ENCODE measurements around the gene ARHGEF25.
"Not testable (repeated sequence)": the region's sequence is repeated elsewhere in the genome, so short reads cannot be mapped to it uniquely, and the experiment has no call there.

ARHGEF25 gene

GRCh38 chr12:57611108-57611826, at the start of gene ARHGEF25:
ARHGEF25 (plus strand) TSS chr12:57611435; CDS start chr12:57611895, 460 bp downstream.
- no peak within 1 kb of the TSS for H3K9ac ChIP-seq (ENCODE audit: low read depth, low read length)
- no peak within 1 kb of the TSS for H3K27ac ChIP-seq (ENCODE audit: low read depth, low read length)
- H3K36me3 ChIP-seq (ENCODE audit: control insufficient read depth, insufficient read depth, low read length): peaks cover 22% of the 10 kb centered on the region
- peaks cover 14% of the 10 kb centered on the region for H3K4me1 ChIP-seq (ENCODE audit: control insufficient read depth, insufficient read depth, low read length)
- H3K9me3 ChIP-seq (ENCODE audit: control insufficient read depth, insufficient read depth, low read length): no peaks in the 10 kb centered on the region
- H3K4me3 ChIP-seq (ENCODE audit: low read depth, low read length): peak within 1 kb of the TSS; percentile 78
- peaks cover 55% of the 10 kb centered on the region for H3K27me3 ChIP-seq (ENCODE audit: control insufficient read depth, insufficient read depth, low read length)

- Histone ChIP-seq H3K9ac (ENCODE audit: low read depth, low read length) (no peak overlapping the region), H3K4me1 (ENCODE audit: control insufficient read depth, insufficient read depth, low read length) (no peaks in the 10 kb centered on the region), H3K27ac (ENCODE audit: low read depth, low read length) (no peak overlapping the region), H3K27me3 (ENCODE audit: control insufficient read depth, insufficient read depth, low read length) (no peaks in the 10 kb centered on the region), H3K36me3 (ENCODE audit: control insufficient read depth, insufficient read depth, low read length) (peaks cover 22% of the 10 kb centered on the region), H3K4me3 (ENCODE audit: low read depth, low read length) (no peak overlapping the region), H3K9me3 (ENCODE audit: control insufficient read depth, insufficient read depth, low read length) (no peaks in the 10 kb centered on the region)
Measured at GRCh38 chr12:57563358-57563757, 47.9 kb upstream of the ARHGEF25 start.

GRCh38 chr12:57564178-57564740, 47.0 kb upstream of the ARHGEF25 start:
- Histone ChIP-seq H3K27me3 (ENCODE audit: control insufficient read depth, insufficient read depth, low read length) (no peaks in the 10 kb centered on the region), H3K4me1 (ENCODE audit: control insufficient read depth, insufficient read depth, low read length) (no peaks in the 10 kb centered on the region), H3K4me3 (ENCODE audit: low read depth, low read length) (no peak overlapping the region), H3K36me3 (ENCODE audit: control insufficient read depth, insufficient read depth, low read length) (peaks cover 31% of the 10 kb centered on the region), H3K27ac (ENCODE audit: low read depth, low read length) (no peak overlapping the region), H3K9me3 (ENCODE audit: control insufficient read depth, insufficient read depth, low read length) (no peaks in the 10 kb centered on the region), H3K9ac (ENCODE audit: low read depth, low read length) (no peak overlapping the region)

- peaks cover 60% of the 10 kb centered on the region for H3K36me3 ChIP-seq (ENCODE audit: control insufficient read depth, insufficient read depth, low read length)
- H3K9ac ChIP-seq (ENCODE audit: low read depth, low read length): no peak overlapping the region
- H3K27ac ChIP-seq (ENCODE audit: low read depth, low read length): no peak overlapping the region
- H3K9me3 ChIP-seq (ENCODE audit: control insufficient read depth, insufficient read depth, low read length): no peaks in the 10 kb centered on the region
- H3K4me1 ChIP-seq (ENCODE audit: control insufficient read depth, insufficient read depth, low read length): no peaks in the 10 kb centered on the region
- no peak overlapping the region for H3K4me3 ChIP-seq (ENCODE audit: low read depth, low read length)
- no peaks in the 10 kb centered on the region for H3K27me3 ChIP-seq (ENCODE audit: control insufficient read depth, insufficient read depth, low read length)
Measured at GRCh38 chr12:57568838-57569237, 42.4 kb upstream of the ARHGEF25 start.

GRCh38 chr12:57569858-57570257, 41.4 kb upstream of the ARHGEF25 start:
- Histone ChIP-seq H3K27ac (ENCODE audit: low read depth, low read length) (no peak overlapping the region), H3K36me3 (ENCODE audit: control insufficient read depth, insufficient read depth, low read length) (peaks cover 54% of the 10 kb centered on the region), H3K27me3 (ENCODE audit: control insufficient read depth, insufficient read depth, low read length) (no peaks in the 10 kb centered on the region), H3K4me1 (ENCODE audit: control insufficient read depth, insufficient read depth, low read length) (no peaks in the 10 kb centered on the region), H3K9ac (ENCODE audit: low read depth, low read length) (no peak overlapping the region), H3K9me3 (ENCODE audit: control insufficient read depth, insufficient read depth, low read length) (no peaks in the 10 kb centered on the region), H3K4me3 (ENCODE audit: low read depth, low read length) (no peak overlapping the region)

DNA sequence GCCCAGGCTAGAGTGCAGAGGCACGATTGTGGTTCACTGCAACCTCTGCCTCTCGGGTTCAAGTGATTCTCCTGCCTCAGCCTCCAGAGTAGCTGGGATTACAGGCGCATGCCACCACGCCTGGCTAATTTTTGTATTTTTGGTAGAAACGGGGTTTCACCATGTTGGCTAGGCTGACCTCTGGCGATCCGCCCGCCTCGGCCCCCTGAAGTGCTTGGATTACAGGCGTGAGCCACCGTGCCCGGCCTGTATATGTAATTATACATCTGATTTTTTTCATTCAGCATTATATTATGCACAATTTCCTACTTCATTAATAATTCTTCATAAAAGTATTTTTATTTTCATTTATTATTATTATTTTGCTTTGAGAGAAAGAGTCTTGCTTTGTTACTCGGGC, 40.8 kb upstream of the ARHGEF25 start:
- not testable (repeated sequence) for H3K4me3 ChIP-seq (ENCODE audit: low read depth, low read length); H3K4me1 ChIP-seq (ENCODE audit: control insufficient read depth, insufficient read depth, low read length); H3K9ac ChIP-seq (ENCODE audit: low read depth, low read length); H3K9me3 ChIP-seq (ENCODE audit: control insufficient read depth, insufficient read depth, low read length); H3K27ac ChIP-seq (ENCODE audit: low read depth, low read length); H3K27me3 ChIP-seq (ENCODE audit: control insufficient read depth, insufficient read depth, low read length)
- peaks cover 59% of the 10 kb centered on the region for H3K36me3 ChIP-seq (ENCODE audit: control insufficient read depth, insufficient read depth, low read length)

GRCh38 chr12:57571926-57572762, 39.1 kb upstream of the ARHGEF25 start:
- Histone ChIP-seq H3K4me1 (ENCODE audit: control insufficient read depth, insufficient read depth, low read length) (no peaks in the 10 kb centered on the region), H3K4me3 (ENCODE audit: low read depth, low read length) (no peak overlapping the region), H3K9ac (ENCODE audit: low read depth, low read length) (no peak overlapping the region), H3K36me3 (ENCODE audit: control insufficient read depth, insufficient read depth, low read length) (peaks cover 76% of the 10 kb centered on the region), H3K27me3 (ENCODE audit: control insufficient read depth, insufficient read depth, low read length) (no peaks in the 10 kb centered on the region), H3K27ac (ENCODE audit: low read depth, low read length) (no peak overlapping the region), H3K9me3 (ENCODE audit: control insufficient read depth, insufficient read depth, low read length) (no peaks in the 10 kb centered on the region)

- Histone ChIP-seq H3K36me3 (ENCODE audit: control insufficient read depth, insufficient read depth, low read length) (peaks cover 86% of the 10 kb centered on the region), H3K4me1 (ENCODE audit: control insufficient read depth, insufficient read depth, low read length) (no peaks in the 10 kb centered on the region), H3K4me3 (ENCODE audit: low read depth, low read length) (no peak overlapping the region), H3K9ac (ENCODE audit: low read depth, low read length) (no peak overlapping the region), H3K27ac (ENCODE audit: low read depth, low read length) (no peak overlapping the region), H3K27me3 (ENCODE audit: control insufficient read depth, insufficient read depth, low read length) (no peaks in the 10 kb centered on the region), H3K9me3 (ENCODE audit: control insufficient read depth, insufficient read depth, low read length) (no peaks in the 10 kb centered on the region)
Measured at GRCh38 chr12:57574795-57575194, 36.4 kb upstream of the ARHGEF25 start.

GRCh38 chr12:57575771-57576612, 35.2 kb upstream of the ARHGEF25 start:
- Histone ChIP-seq H3K36me3 (ENCODE audit: control insufficient read depth, insufficient read depth, low read length) (peaks cover 87% of the 10 kb centered on the region), H3K4me3 (ENCODE audit: low read depth, low read length) (no peak overlapping the region), H3K27ac (ENCODE audit: low read depth, low read length) (no peak overlapping the region), H3K27me3 (ENCODE audit: control insufficient read depth, insufficient read depth, low read length) (no peaks in the 10 kb centered on the region), H3K9me3 (ENCODE audit: control insufficient read depth, insufficient read depth, low read length) (no peaks in the 10 kb centered on the region), H3K9ac (ENCODE audit: low read depth, low read length) (no peak overlapping the region), H3K4me1 (ENCODE audit: control insufficient read depth, insufficient read depth, low read length) (no peaks in the 10 kb centered on the region)

DNA sequence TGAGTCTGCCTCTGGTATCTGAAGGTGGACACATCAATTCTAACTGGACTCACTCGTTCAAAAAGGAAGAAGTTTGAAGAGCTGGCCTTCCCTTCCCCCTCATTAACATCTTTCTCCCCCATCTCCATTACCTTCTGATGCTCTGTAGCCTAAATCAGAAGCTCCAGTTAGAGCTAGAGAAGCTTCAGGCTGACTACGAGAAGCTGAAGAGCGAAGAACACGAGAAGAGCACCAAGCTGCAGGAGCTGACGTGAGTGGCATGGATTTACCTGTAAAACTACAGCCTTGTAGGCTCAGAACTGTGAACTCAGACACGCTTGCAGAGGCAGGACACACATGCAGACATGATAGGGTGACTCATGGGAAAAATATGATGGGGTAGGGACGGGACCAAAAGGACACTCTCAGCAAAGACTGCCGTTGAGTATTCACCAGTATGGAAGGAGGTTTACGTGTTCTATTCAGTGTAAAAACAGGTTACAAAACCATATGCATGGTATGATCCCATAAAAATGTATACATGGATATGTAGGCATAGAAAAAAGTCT, 34.5 kb upstream of the ARHGEF25 start:
- Histone ChIP-seq H3K27me3 (ENCODE audit: control insufficient read depth, insufficient read depth, low read length) (no peaks in the 10 kb centered on the region), H3K4me1 (ENCODE audit: control insufficient read depth, insufficient read depth, low read length) (no peaks in the 10 kb centered on the region), H3K36me3 (ENCODE audit: control insufficient read depth, insufficient read depth, low read length) (peaks cover 88% of the 10 kb centered on the region), H3K9me3 (ENCODE audit: control insufficient read depth, insufficient read depth, low read length) (no peaks in the 10 kb centered on the region), H3K27ac (ENCODE audit: low read depth, low read length) (no peak overlapping the region), H3K9ac (ENCODE audit: low read depth, low read length) (no peak overlapping the region), H3K4me3 (ENCODE audit: low read depth, low read length) (no peak overlapping the region)

All from HUES48 (cell line).